ENCODE results near the gene FHL1.
A peak's percentile ranks its signal among the peaks of the same experiment; 100 is the strongest.

The FHL1 gene

GRCh38 chrX:136189222-136189621 is 41.9 kb downstream of the FHL1 start:
- no peak for DNase-seq

GRCh38 chrX:136190038-136190713 is 42.8 kb downstream of the FHL1 start:
- DNase-seq, result no peak

GRCh38 chrX:136191171-136191570 is 43.8 kb downstream of the FHL1 start:
- peak; percentile 56 to 73 (median 66) for DNase-seq

DNA sequence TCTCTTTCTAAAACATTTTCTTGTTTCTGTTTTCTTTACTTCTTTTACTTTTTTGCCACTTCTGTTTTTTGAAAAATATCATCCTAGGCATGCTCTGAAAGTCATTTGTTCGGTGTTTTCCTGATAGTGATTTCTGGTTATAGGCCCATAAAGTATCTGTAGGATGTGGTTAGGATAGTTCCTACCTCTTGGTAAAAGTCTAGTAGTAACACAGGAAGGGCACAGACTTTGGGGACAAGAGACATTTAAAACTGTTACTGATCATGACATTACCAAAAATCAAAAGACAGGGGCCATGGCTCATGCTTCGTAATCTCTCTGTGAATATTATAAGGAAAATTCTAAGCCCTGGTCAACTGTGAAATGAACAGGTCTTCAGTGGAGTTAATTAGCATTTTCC is 44.8 kb downstream of the FHL1 start:
- no peak for DNase-seq

GRCh38 chrX:136192839-136193414 is 45.6 kb downstream of the FHL1 start:
- peak; percentile 38 to 63 (median 60) for DNase-seq

GRCh38 chrX:136193771-136194170 is 46.4 kb downstream of the FHL1 start:
- DNase-seq, result peak in 1 of 3 donors; percentile 37

- no peak for DNase-seq
Observed at GRCh38 chrX:136194536-136194935, 47.2 kb downstream of the FHL1 start.

GRCh38 chrX:136195247-136195646 is 47.9 kb downstream of the FHL1 start:
- no peak for DNase-seq

DNA sequence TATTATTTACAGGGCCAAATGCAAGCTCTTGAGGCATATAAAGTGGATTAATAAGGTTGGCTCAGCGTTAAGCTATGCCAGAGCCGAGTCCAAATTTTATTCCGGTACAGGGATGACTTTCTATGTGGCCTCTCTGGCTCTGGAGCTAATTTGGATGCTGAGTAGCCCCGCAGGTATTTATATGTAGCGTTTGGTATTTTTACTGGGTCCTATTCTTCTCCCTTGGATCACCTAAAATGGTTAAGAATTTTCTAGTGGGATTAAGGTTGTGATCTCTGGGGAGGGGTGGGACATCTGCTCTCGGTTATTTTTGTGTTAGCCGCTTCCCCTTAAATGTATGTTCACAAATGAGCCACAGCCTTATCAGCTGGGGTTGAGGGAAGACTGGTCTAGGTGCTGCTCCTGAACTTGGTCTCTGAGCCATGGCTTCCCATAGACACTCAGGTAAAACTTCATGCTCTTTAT is 49.4 kb downstream of the FHL1 start:
- DNase-seq, result no peak

- no peak for DNase-seq
Observed at GRCh38 chrX:136198010-136198409, 50.7 kb downstream of the FHL1 start.

- DNase-seq, result no peak
Observed at GRCh38 chrX:136198678-136199243, 51.4 kb downstream of the FHL1 start.

GRCh38 chrX:136199365-136199764 is 52.0 kb downstream of the FHL1 start:
- DNase-seq, result no peak

DNA sequence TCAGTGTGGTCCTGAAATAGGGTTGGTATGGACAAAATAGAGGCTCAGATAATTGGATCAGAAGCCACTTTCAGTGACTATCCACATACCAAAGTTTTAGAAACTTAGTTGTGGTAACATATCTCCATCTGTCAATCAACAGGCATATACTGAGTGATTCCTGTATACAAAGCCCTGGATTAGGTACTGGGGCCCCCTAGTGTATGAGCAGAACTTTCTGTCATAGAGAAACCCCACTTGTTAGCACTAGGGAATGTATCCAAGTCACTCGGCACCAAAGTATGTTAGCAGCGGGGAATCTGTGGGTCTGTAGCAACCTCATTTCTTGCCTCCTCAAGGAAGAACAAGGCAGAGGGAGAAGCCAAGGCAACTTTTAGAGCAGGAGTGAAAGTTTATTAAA is 53.1 kb downstream of the FHL1 start:
- DNase-seq, result peak; percentile 23 to 46 (median 39)

DNA sequence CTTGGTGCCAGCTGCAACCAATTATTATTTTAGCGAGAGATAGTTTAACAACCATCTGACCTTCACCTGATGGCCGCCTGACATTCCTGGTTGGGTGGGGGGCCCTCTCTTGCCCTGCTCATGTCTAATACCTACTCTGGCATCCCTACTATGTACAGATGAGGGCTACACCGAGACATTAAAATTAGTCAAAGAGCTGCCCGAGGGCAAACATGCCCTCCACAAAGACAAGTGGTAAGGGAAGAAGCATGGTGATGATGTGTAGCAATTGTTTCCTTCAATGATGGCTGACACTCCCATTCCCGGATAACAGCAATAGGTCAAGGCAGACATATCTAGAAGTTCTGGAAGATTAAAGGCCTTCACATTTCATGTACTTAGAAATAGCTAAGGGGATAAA is 54.3 kb downstream of the FHL1 start:
- DNase-seq, result no peak

- no peak for DNase-seq
Observed at GRCh38 chrX:136202889-136203288, 55.6 kb downstream of the FHL1 start.

DNA sequence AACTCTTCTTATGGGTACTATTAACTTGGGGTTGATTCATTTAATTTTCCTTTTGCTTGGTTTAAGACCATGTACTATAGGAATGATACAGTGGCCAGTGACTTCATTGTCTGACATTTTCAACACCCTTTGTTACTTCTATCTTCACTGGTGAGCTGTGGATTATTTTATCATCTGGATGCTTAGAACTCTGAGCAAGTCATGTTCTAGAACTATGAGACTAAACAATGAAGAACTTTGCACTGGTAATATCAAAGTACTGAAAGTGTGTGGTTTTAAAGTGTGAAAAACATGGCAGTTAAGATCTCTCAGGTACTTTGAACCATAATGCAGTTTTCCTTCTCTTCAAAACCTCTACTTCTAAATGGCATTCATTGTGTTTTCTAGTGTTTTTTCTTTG is 56.1 kb downstream of the FHL1 start:
- no peak for DNase-seq

- no peak for DNase-seq
Observed at GRCh38 chrX:136203951-136204350, 56.6 kb downstream of the FHL1 start.

DNA sequence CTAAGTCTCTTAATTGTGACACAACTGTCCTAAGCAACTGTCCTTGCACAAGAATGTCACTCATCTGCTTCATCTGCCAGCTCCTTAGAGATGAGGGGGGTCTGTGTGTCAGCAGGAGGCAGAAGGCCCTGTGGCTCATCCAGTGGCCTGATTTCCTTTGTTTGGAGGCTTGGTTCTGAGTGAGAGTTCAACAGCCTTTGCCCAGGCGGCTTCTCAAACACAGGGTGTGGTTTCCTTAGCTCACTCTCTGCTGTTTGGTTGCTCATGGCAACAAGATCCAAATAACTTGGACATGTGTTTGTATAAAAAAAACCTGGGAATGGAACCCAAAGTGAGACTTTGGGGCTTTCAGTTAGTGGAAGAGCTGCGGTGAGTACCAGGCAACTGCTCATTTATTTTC is 57.2 kb downstream of the FHL1 start:
- no peak for DNase-seq

DNA sequence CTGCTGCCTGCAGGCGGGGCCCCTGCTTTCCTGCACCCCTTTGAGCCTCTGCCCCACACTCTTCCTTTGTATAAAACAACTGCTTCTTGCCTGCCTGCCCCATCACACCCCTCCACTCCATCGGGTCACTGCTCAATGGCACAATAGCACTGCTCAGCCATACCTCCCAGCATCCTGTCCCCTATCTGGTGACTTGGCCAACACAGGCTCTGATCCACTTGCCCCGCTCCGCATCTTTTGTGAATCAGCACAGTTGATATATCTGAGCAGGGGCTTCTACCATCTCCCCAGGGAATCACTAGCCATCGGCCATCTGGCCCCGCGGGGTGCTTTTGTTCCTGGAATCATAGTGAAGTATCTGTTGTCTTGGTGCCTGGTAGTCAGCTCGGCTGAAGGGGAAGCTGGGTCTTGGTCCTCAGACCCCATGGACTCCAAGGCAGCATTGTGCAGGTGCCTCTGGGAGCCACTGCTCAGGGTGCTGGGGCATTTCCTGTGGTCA is 58.6 kb downstream of the FHL1 start:
- DNase-seq, result no peak

- no peak for DNase-seq
Observed at GRCh38 chrX:136206916-136207315, 59.6 kb downstream of the FHL1 start.

GRCh38 chrX:136207546-136207945 is 60.2 kb downstream of the FHL1 start:
- no peak for DNase-seq

DNA sequence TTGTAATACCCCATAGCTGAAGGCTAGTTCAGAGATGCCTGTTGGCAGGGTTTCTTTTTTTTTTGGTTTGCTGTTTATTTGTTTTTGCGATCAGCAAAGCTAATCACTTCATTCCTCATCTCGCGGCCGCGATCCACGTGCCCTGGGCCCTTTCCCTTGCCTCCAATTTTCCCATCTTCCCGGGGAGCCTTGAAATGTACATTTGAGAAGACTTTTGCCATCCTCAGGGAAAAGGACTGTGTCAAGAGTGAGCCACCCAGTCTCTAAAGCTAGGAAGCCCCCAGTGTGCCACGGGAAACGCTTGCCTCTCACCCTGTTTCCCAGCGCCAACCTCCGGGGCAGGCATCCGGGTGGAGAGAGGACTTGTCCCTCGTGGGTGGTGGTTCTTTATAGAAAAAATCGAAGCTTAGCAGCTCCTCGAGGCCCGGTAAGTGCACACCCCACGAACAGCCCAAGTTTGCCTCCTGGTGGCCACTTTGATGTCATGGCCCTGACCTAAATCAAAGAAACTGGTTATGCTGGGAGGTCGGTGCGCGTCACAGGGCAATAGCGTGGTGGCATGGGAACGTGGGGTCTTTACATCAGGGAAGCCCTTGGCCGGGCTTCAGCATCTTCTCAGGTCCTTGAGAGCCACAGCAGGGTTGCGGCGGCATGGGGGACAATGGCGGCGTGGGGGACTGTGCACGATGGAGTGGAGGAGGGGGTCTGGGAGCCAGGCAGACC is 61.8 kb downstream of the FHL1 start:
- peak; percentile 41 to 54 (median 44) for DNase-seq

GRCh38 chrX:136209751-136210150 is 62.4 kb downstream of the FHL1 start:
- no peak for DNase-seq

DNA sequence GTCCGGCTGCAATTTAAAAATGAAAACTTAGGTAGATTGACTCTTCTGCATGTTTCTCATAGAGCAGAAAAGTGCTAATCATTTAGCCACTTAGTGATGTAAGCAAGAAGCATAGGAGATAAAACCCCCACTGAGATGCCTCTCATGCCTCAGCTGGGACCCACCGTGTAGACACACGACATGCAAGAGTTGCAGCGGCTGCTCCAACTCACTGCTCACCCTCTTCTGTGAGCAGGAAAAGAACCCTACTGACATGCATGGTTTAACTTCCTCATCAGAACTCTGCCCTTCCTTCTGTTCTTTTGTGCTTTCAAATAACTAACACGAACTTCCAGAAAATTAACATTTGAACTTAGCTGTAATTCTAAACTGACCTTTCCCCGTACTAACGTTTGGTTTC is 62.9 kb downstream of the FHL1 start:
- peak in 2 of 3 donors; percentile 26 to 29 for DNase-seq
